Upper lobe of left lung (tissue), 6 donors: Measurements from ENCODE around the gene CCN5. TPM values are rescaled to one million over a fixed set of nuclear protein-coding genes. Genes with fewer than 3 reads are reported as not detected.

ENCODE experiments used
- ATAC-seq, 2 donors: fragments of 200-7000 bp; cut with Tn5 transposase; one replicate each; pipeline ENCODE4 v1.9.1; 2022; ENCODE audit warnings: mild to moderate bottlenecking in 2 of 2, moderate library complexity in 2 of 2; ENCODE audit not compliant: low FRiP score in 2 of 2
- DNase-seq, 2 donors: peaks; one replicate each; pipeline ENCODE4 v3.0.0-alpha.2; 2019 to 2020
- H3K27ac ChIP-seq, 4 donors: fragments of 200-600 bp; sonication (generic); one replicate each; pipeline ENCODE4 v1.5.1; 2016 to 2019
- H3K27me3 ChIP-seq, 4 donors: fragments of 200-600 bp; sonication (generic); one replicate each; pipeline ENCODE4 v1.5.1; 2017 to 2019
- H3K36me3 ChIP-seq, 4 donors: fragments of 200-600 bp; sonication (generic); one replicate each; pipeline ENCODE4 v1.5.1; 2016 to 2019
- H3K4me1 ChIP-seq, 4 donors: fragments of 200-600 bp; sonication (generic); one replicate each; pipeline ENCODE4 v1.5.1; 2018 to 2019
- H3K4me3 ChIP-seq, 4 donors: fragments of 200-600 bp; sonication (generic); one replicate each; pipeline ENCODE4 v1.5.1; 2017 to 2019; ENCODE audit warnings: mild to moderate bottlenecking in 2 of 4, moderate library complexity in 1 of 4
- H3K9me3 ChIP-seq, 4 donors: fragments of 200-600 bp; sonication (generic); one replicate each; pipeline ENCODE4 v1.5.1; 2018 to 2019
- CTCF ChIP-seq, 6 experiments: fragments of 450-650 bp in 4 of 6; fragments of 200-600 bp in 2 of 6; sonication (generic) in 2 of 6; IDR thresholded peaks; one replicate each; pipeline ENCODE4 v1.5.1; 2016 to 2019; ENCODE audit warnings: antibody characterized with exemption in 6 of 6
- EP300 ChIP-seq, 4 donors: sonication (generic); formaldehyde crosslinking; IDR thresholded peaks; one replicate each; pipeline ENCODE4 v1.5.1; 2017; ENCODE audit warnings: antibody characterized with exemption in 4 of 4, control low read depth in 2 of 4
- POLR2A ChIP-seq, 4 donors: fragments of 450-650 bp; IDR thresholded peaks; one replicate each; pipeline ENCODE4 v1.5.1; 2016 to 2017; ENCODE audit warnings: antibody characterized with exemption in 4 of 4, mild to moderate bottlenecking in 2 of 4
- POLR2AphosphoS5 ChIP-seq, 2 donors: sonication (generic); formaldehyde crosslinking; IDR thresholded peaks; one replicate each; pipeline ENCODE4 v1.5.1; 2017; ENCODE audit warnings: antibody characterized with exemption in 2 of 2
- WGBS, 2 donors: methylation state at CpG; one replicate each; pipeline ENCODE4 v1.1.5; 2017 to 2018; 5-methylcytosine and 5-hydroxymethylcytosine counted together
- total RNA-seq, 6 donors: library from RNA; depleted of rRNA in 4 of 6; stranded (reverse); fragments of >200 nt in 4 of 6; gene quantifications; one replicate each; pipeline versions ENCODE4 v1.1.0 to v1.2.1, GENCODE V29; 2016 to 2021
- donor health status: DM: no; HTN: no; CAD: no; lungs with moderate emphysema.
- donor health status: DM: no; HTN: yes; CAD: no; lungs with severe emphysema.

The CCN5 gene
- total RNA-seq, 6 donors from 2014 or later = 44.9 to 168 (median 122) TPM

DNA sequence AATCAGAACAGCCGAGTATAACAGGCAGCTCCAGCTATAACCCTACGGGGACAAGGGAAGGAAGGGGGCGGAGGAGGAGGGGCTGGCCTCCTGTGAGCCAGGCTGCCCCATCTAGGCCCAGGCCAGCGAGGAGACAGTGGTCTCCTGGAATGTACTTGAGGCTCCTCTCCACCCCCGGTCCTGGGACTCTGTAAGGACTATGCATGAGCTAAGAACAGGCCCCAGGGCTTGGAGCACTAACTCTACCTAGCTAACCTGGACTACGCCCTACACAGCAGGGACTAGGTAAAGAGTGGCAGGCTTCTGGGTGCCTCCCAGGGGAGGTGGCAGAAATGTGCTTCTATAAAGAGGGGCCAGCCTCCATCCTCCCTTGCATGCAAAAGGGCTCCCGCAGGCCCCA, 39.4 kb downstream of the CCN5 start:
- no peak for DNase-seq
- TF ChIP-seq CTCF (IDR thresholded peaks at IDR 0.05) (no peak), POLR2AphosphoS5 (IDR thresholded peaks at IDR 0.05) (no peak), EP300 (IDR thresholded peaks at IDR 0.05) (no peak), POLR2A (IDR thresholded peaks at IDR 0.05) (no peak)

GRCh38 chr20:44756011-44756688, 41.0 kb downstream of the CCN5 start:
- ATAC-seq (no peak), DNase-seq (peak in 1 of 2 donors; percentile 51)
- Histone ChIP-seq H3K36me3 (no peaks in the 10 kb centered on the region), H3K4me1 (no peaks in the 10 kb centered on the region), H3K9me3 (no peaks in the 10 kb centered on the region), H3K4me3 (no peak overlapping the region), H3K27me3 (no peaks in the 10 kb centered on the region), H3K27ac (no peak overlapping the region)
- TF ChIP-seq POLR2A (IDR thresholded peaks at IDR 0.05) = no peak
- no peak for TF ChIP-seq EP300 (IDR thresholded peaks at IDR 0.05)
- TF ChIP-seq CTCF (IDR thresholded peaks at IDR 0.05) = no peak
- no peak for TF ChIP-seq POLR2AphosphoS5 (IDR thresholded peaks at IDR 0.05)
- 95% methylated on average over 12 to 17 of the region's 18 CpGs for WGBS, 2 donors

More for the DNA sequence above, 39.4 kb downstream of the CCN5 start:
- H3K9me3 ChIP-seq = no peaks in the 10 kb centered on the region
- no peak overlapping the region for H3K4me3 ChIP-seq
- ATAC-seq = no peak
- peaks cover 0 to 11% (median 0%) of the 10 kb centered on the region in 4 donors for H3K27me3 ChIP-seq
- 85 to 88% methylated on average over 6 to 7 of the region's 7 CpGs for WGBS, 2 donors
- H3K4me1 ChIP-seq = peaks cover 0 to 8% (median 6%) of the 10 kb centered on the region in 4 donors
- no peak overlapping the region for H3K27ac ChIP-seq
- H3K36me3 ChIP-seq = no peaks in the 10 kb centered on the region

DNA sequence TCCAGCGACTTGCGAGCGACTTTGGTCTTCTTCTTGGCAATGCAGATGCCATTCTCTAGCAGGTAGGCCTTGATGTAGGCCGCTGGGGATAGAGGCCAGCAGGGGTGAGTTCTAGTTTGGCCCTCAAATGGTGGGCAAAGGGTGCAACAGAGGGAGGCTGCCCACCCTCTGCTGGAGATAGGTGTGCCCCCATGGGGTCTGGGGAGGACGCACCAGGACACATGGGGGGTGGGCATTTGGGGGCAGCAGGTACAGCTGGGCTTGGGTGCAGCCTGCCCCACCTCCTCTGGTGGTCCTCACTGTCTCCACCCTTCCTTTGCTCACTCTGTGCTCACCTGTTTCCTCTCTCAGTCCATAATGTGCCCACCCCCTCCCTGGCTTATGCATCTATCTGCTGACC, 41.8 kb downstream of the CCN5 start:
- H3K4me1 ChIP-seq = peaks cover 0 to 4% (median under 1%) of the 10 kb centered on the region in 4 donors
- DNase-seq (no peak), ATAC-seq (no peak)
- no peaks in the 10 kb centered on the region for H3K36me3 ChIP-seq
- H3K27me3 ChIP-seq = no peaks in the 10 kb centered on the region
- H3K4me3 ChIP-seq = no peak overlapping the region
- WGBS, 2 donors = 98% methylated on average over 5 of the region's 5 CpGs; no CpG with 5 or more reads in 1 of the 2 donors
- TF ChIP-seq EP300 (IDR thresholded peaks at IDR 0.05) = no peak
- no peak for TF ChIP-seq POLR2AphosphoS5 (IDR thresholded peaks at IDR 0.05)
- TF ChIP-seq POLR2A (IDR thresholded peaks at IDR 0.05) = no peak
- no peak for TF ChIP-seq CTCF (IDR thresholded peaks at IDR 0.05)
- H3K9me3 ChIP-seq = no peaks in the 10 kb centered on the region
- no peak overlapping the region for H3K27ac ChIP-seq

DNA sequence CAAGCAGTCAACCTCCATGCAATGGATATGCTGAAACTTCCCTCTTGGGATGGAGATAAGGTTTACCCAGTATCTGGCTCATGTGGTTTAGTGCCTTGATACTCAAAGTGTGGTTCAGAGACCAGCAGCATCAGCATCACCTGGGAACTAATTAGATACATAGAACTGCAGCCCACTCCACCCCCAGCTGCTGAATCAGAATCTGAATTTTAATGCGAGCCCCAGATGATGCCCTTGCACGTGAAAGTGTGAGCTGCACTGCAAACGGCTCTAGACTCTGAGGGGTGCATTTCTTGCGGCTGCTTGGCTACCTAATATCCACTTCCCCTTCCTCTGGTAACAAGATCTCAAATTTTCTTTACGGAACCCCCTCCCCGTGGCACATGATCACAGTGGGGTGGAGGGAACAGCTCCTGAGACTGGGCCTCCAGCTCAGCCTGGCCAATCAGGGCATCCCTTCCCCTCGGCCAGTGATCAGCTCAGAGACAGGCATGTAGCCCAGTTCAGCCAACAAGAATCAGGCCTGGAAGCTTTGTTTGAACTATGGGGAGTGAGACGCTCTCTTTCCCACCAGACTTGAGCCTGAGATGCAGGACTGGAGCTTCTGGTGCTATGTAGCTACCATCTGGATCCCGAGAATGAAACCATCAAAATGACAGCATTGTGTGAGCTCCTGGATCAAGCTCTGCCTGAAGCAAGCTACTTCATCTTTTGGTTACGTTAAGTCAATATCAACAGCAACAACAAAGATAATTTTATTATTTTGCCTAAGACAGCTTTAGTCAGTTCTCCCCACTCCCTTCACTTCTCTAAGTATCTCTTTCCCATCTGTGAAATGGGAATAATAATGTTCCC, 43.3 kb downstream of the CCN5 start:
- H3K4me3 ChIP-seq = no peak overlapping the region
- no peaks in the 10 kb centered on the region for H3K27me3 ChIP-seq
- no peak for DNase-seq
- no peak for TF ChIP-seq POLR2AphosphoS5 (IDR thresholded peaks at IDR 0.05)
- no peak for TF ChIP-seq CTCF (IDR thresholded peaks at IDR 0.05)
- TF ChIP-seq POLR2A (IDR thresholded peaks at IDR 0.05) = no peak
- no peak for TF ChIP-seq EP300 (IDR thresholded peaks at IDR 0.05)
- peaks cover 3 to 6% (median 4%) of the 10 kb centered on the region in 4 donors for H3K4me1 ChIP-seq
- ATAC-seq = no peak
- H3K36me3 ChIP-seq = no peaks in the 10 kb centered on the region
- WGBS, 2 donors = 65 to 75% methylated on average over 7 to 10 of the region's 10 CpGs
- no peak overlapping the region for H3K27ac ChIP-seq
- no peaks in the 10 kb centered on the region for H3K9me3 ChIP-seq
